EH (cell line): ENCODE results near the gene FLNA.
"Not testable (repeated sequence)": the region's sequence is repeated elsewhere in the genome, so short reads cannot be mapped to it uniquely, and the experiment has no call there.

Source experiments
- DNase-seq: peaks from one replicate; pipeline ENCODE4 v3.0.0-alpha.2; 2015; ENCODE audit warnings: low read depth

FLNA gene

DNA sequence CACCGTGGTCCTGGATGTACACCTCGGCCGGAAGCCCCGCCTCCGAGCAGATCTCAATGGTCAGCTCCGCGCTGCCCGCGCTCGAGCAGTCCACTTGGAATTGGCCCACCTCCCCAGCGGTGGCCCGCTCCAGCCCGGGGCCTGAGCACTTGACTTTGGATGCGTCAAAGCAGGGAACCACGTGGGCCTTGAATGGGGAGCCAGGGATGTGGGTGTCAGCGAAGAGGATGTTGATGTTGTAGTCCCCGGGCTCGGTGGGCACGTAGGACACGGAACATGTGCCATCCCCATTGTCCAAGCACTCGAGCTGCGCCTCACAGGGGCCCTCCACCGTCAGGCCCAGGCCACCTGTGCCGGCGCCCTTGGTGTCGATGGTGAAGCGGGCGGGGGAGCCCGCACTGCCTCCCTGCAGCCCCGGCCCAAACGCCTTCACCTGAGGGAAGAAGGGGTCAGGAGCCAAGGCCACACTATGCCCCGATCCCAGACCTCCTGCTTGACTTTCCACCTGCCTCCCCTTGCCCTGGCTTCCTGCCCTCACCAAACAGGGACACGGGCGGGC, 14.2 kb downstream of the FLNA start:
- no peak for DNase-seq

DNA sequence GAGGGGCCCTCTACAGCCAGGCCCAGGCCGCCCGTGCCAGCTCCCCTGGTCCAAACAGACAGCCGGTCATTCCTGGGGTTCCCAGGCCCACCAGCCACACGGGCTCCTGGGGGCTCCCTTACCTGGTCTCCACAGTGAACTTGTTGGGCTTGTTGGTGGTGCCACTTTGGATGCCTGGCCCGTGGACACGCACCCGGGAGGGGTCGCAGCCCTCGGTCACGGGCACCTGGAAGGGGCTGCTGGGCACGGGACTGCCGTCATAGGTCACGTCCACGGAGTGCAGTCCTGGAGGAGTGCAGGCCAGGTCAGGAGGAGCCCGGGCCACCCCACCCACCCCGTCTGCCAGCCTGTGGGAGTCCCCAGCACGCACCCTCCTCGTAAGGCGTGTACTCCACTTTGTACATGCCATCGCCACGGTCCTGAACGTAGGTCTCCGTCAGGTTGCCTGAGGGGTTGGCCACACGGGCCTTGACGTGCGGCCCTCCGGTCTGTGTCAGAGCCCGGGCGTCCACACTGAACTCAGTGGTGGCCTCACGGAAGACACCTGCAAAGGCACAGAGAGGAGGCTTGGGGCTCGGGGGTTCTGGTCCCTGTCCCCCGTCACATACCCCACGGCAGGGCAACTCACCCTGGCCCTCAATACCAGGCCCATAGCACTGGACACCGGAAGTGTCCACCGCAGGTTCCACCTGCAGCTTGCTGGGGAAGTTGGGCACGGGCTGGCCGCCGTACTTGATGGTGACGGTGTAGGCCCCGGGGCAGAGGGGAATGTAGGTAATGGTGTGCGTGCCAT, 14.9 kb downstream of the FLNA start:
- no peak for DNase-seq

DNA sequence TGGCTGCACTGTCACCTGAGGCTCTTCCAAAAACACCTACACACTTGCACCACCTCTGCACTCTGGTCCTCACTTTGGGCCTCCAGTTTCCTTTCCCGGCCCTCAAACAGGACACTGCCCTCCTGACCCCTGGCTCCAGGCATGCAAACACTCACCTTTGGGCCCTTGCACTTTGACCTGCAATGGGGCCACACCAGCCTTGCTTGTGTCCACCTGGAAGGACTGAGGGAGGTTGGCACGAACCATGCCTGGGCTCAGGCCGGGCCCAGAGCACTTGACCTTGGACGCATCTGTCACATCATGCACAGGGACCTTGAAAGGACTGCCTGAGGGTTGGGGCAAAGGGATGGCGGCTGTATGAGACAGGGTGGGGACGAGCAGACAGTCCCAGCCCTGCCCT, 15.6 kb downstream of the FLNA start:
- DNase-seq: peak; percentile 7

DNA sequence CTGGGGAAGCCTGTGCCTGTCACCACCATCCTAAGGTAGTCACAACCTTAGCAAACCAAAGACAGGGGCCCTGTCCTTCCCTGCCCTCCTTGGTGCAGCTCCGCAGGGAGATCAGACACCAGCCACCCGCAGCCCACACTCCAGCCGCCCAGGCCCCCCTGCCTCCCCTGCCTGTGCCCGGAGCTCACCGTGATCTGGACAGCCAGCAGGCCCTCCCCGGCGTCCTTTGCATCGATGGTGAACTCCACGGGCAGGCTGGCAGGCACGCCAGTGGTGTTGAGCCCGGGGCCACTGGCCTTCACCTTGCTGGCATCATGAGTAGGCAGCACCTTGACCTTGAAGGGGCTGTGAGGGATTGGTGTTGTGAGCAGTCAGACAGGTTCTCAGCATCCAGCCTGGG, 16.4 kb downstream of the FLNA start:
- peak; percentile 10 for DNase-seq

DNA sequence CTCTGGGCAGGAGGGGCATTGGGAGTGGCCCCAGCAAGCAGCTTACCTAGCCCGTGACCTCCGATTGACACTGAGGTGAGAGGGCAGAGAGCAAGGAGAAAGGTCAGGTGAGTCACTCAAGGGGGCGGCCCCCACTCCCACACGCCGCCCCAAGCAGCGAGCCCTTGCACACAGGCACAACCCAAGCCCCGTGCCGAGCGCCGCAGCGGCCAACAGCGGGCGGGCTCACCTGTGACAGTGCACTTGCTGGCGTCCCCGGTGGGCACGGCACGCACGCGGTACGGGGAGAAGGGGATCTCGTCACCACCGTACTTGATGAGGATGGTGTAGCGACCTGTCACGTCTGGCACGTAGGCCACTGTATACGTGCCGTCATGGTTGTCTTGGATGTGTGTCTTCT, 17.2 kb downstream of the FLNA start:
- DNase-seq: peak; percentile 15

DNA sequence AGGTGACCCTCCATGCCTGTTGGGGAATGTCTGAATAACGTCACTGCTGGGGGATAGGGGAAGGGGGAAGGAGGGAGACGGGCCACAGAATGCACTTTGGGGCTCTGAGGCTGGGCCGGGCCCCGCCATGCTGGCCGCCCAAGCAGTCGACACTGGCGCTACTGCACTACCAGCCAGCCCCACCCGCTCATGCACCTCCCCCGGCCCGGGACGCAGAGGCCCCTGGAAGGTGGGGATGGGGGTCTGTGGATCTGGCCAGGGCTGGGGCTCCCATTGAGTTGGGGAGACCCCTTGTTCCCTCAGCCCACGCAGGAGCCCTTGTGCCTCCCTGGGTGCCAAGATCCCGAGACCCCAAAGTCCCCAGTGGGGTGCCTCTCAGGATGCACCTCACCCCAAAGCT, 17.8 kb downstream of the FLNA start:
- DNase-seq: peak; percentile 16

DNA sequence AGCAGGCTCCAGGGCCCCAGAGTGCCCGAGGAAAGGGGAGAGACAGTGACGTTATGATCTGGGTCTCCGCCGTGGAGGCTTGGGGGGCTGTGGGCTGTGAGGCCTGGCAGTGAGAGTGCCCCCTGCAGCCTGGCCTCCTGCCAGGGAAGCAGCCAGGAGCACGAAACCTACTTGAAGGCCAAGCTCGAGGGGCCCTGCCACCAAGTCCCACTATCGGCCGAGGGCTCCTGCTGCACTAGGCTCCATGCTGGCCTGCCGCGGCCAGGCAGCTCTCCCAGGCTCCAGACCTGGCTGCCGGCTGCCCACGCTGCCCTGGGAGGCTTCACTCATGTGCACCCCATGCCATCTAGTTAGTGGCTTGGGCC, 18.7 kb downstream of the FLNA start:
- DNase-seq: peak; percentile 41

DNA sequence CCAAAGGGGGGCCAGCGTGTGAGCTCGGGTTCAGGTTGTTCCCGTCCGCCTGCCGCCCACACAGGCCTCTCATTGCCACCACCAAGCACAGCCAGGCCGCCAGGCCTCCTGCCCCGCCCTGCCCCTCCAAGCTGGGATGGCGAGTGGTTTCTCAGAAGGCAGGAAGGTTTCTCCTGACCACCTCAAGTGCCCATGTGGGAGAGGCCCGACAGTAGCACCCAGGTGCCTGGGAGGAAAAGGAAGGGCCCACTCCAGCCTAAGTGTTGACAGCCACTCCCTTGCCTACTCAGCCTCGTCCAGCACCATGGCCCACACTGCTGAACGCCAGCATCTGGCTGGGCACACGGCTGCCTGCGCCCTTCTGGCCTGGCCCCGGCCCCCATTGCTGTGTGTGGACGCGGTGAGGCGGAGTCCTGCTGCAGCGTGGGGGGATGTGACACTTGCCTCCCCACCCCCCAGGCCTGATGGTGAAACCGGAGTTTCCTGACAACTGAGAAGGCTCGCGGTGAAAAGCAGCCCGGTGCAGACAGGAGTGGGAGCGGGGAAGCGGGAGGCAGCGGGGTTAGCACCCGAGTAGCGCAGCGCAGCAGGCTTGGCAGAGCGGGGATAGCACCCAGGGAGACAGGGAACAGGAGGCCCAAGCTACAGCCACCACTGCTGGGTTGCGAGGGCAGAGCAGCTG, 19.2 kb downstream of the FLNA start:
- peak; percentile 26 for DNase-seq

DNA sequence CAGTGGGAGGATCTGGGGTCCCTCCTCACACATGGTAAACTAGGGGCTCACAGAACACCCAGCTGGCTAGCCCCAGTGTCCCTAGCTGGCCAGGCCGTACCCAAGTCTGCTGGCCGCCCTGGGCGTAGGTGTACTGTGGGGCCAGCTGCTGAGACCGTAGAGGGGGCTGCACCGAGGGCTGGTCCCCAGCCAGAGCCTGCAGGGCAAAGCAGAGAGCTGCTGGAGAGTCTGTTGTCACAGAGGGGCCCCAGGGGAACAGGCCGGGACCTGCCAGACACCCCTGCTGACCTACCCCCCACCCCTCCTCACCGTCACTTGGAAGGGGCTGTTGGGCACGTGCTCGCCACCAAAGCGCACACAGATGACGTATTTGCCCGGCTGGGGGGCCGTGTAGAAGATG, 19.9 kb downstream of the FLNA start:
- DNase-seq: no peak

DNA sequence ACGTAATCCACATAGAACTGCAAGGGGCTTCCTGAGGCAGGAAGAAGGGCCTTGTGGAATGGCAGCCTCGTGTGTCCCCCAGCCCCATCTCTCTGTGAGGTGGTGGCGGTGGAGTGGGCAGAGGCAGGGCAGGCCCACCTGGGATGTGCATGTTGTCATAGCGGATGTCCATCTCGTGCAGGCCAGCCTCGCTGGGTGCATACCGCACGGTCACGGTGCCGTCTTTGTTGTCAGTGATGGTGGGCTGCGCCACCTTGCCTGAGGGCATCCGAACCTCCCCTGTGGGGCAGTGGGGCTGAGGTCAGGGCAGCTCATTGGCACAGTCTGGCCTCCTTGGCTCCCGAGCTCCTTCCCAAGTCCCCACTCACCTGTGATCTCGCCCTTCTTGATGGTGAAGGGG, 20.4 kb downstream of the FLNA start:
- DNase-seq: peak; percentile 18

DNA sequence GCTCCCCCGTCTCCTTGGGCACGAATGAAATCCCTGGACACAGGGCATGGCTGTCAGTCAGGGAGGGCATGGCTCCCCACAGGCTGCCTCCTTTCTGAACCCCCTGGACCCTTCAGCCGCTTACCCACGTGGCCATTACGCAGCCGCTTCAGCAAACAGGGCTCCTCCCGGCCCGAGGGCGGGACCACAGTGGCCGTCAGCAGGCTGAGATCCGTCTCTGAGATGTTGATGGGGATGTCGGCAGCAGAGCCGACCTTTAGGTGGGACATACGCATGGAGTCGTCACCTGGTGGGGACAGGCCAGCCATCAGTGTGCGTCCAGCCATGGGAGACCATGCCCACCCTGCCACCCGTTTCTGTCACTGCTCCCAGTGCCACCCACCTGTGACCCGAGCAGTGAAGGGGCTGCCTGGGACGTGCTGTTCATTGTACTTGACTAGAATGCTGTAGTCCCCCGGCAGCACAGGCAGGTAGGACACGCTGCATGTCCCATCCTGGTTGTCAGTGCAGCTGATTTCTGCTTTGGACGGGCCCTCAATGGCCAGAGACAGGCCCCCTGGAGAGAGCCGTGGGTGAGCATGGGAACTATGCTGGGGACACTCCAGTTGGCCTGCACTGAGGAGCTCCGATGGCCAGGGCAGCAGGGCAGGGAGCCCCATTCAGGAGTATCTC, 21.1 kb downstream of the FLNA start:
- DNase-seq: peak; percentile 17

DNA sequence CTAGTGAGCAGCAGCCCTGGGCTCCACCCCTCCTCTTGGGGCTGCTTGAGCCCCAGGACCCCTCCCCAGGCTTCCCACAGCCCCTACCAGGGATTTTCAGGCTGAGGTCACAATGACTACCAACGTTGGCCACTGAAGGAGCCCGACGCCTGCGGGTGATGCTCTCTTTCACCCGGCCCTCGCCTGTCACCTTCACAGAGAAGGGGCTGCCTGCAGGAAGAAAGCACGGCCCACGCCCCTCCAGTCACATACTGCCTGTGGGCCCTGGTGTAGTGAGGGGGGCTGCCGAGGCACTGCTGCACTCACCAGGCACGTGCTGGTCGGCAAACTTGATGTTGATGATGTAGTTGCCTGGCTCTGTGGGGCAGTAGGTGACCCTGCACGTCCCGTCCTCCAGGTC, 22.0 kb downstream of the FLNA start:
- peak; percentile 18 for DNase-seq

DNA sequence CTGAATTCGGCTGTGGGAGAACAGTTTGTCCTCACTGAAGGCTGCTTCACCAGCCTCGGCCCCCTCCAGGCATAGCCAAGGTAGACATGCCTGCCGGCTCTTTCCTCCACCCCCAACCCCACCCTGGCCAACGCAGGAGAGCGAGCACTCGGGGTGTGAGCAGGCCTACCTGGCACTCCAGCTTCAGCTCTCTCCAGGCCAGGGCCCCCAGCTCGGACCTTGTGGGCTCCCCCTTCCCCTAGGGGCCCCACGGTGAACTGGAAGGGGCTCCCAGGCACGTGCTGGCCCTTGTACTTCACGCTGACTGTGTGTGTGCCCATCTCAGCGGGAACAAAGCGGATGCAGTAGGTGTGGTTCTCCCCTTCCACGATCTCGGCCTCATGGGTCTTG, 22.4 kb downstream of the FLNA start:
- no peak for DNase-seq

DNA sequence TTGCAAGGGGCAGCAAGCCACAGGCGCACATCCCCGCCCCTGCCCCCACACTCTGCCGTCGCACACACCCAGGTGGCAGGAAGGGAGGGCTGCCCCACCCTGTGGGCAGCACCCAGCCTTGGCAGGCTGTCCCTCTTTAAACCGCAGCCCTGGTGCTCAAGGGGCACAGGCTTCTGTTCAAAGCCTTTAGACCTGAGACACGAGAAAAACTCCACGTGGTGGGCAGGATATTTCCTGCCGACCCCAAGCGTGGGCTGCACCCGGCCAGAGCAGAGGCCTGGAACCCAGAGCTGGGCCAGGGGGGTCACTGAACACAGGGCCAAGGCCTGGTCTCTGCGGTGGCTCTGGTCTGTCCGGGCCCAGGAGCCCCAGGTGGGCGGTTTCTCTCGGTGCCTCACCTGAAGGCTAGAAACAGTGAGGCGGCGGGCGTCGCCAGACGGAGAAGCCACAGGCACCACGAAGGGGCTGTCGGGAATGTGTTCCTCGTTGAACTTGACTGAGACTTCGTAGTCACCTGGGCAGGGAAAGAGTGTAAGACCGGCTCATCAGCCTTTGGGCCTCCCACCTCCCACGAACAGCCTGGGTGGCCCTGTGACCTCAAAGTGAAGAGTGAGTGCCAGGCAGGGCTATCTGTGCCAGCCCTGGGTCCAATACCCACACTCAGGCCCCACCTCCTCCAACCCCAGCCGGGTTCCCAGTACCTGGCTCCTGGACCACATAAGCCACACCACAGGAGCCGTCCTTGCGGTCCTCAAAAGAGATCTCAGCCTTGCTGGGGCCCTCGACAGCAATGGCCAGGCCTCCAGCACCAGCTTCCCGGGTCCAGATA, 23.0 kb downstream of the FLNA start:
- DNase-seq: peak; percentile 16

DNA sequence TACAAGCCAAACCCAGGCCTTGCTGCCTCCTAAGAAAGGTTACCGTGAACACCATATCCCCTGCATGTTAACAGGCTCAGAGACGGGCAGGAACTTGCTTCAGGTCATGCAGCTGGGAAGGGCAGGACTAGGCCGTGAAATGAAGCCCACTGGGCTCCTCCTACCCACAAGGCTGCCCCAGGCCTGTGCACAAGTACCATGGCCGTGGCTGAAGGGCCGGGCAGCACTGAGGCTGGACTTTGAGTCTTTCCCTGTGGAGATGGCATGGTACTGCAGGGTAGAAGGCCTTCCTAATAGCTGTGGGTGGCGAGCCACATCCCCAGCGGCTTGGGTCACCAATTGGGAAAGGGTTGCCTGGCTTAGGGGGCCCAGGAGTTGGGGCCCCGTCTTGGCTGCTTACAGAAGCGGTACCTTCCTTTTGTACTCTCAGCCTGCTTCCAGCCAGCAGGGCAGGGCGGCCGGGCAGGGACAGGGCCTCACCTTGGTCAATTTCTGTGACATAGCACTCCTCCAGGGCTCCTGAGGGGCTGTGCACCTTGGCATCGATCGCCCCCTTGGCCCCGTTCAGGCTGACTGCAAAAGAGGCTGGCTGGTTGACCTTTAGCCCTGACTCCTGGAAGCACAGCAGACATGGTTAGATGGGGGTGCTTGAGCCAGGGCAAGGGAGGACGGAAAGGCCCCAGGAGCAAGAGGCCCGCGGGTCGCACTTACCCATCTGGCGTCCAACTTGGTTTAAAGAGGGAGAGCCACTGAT, 23.8 kb downstream of the FLNA start:
- DNase-seq: peak; percentile 20

DNA sequence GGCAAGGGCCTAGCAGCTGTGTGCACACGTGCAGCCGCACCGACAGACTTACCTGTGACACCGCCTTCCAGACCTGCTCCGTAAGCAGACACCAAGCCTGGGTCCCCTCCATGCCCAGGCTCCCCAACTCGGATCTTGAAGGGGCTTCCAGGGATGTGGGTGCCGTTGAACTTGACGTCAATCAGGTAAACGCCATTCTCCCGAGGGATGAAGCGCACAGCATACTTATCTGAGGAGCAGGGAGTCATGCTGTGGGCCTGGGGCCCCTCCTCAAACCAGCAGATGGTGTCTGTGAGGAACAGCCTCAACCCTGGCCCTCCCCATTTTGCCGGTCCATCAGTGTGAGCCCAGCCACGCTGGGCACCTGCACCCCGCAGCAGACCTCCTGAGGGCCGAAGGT, 24.5 kb downstream of the FLNA start:
- peak; percentile 20 for DNase-seq

DNA sequence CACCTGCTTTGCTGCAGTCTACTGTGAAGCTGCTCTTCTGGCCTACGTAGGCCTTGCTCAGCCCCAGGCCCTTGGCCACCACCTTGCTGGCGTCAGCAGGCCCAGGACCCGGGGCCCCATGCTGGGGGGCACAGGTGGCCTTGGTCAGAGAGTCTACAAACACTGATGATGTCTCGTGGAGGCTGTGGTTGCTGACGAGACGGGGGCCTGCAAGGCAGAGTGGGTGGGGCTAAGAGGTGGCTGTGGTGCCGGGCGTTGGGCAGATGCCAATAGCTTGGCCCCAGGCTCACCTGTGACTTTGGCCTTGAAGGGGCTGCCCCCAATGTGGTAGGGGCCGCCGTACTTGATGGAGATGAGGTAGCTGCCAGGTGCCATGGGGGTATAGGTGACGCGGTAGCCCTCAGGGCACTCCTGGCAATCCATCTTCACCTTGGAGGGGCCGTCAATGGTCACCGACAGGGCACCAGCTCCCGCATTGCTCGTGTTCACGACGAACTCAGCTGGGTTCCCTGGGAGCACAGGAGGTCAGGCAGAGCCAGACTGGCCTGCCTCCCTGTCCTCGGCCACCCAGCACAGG, 25.0 kb downstream of the FLNA start:
- peak; percentile 27 for DNase-seq

DNA sequence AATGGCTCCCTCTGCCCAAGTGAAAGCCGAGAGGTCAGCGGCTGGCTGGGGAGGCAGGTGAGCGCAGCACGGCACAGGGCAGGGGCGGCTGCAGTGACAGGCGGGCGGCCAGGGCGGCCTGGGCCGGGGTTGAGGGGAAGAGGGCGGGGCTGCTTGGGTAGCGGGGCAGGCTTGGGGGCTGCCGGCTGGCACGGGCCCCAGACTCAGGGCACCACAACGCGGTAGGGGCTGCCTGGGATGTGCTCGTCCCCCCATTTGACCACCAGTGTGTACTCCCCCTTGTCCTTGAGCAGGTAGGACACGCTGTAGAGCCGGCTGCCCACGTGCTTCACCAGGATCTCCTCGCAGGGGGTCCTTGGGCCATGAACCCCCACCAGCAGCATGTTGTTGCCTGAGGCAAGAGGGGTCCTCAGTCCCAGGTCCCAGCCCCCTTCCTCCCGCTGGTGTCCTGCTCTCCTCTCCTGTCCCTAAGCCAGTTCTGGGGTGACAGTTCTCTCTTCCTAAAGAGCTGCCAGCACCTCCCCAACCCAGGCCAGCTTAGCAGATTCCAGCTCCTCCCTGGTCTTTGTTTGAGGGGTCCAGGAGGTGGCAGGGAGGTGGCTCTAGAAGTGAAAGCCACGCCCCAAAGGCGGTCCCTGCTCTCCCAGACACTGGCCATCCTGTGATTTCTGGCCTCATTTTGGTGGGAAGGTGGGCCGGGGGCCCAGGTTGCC, 25.6 kb downstream of the FLNA start:
- DNase-seq: peak; percentile 38

DNA sequence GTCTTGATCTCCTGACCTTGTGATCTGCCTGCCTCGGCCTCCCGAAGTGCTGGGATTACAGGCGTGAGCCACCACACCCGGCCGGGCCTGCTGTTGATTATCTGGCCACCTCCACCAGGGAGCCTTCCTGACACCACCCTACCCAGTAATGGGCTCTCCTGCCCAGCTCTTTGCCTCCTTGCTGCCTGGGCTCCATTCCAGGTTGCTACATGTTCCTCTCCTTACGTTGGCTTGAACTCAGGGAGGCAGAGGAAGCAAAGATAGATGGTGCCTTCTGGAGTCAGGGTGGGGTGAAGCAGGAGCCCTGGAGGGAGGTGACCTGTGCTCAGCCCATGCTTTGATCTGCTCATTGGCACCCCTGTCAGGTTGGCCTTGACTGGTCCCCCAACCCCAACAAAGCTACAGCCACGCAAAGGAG, 26.3 kb downstream of the FLNA start:
- DNase-seq: peak; percentile 51

DNA sequence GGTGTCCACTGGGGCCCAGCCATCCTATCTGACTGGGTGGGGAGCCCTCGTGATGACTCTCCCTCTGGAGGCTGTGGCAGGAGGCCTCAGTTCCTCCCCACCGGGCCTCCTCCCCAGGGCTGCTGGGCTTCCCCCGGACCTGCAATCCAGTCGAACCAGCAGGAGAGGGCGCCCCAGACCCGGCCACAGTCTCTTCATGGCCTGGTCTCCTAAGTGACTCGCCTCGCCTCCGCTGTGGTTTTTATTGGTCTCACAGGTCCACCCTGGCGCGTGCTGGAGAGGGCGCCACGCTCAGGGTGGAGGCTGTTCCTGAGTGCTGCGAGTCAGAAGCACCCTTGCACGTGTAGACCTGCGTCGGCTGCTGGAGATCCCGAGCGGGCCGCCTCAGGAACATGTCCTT, 30.8 kb downstream of the FLNA start:
- not testable (repeated sequence) for DNase-seq
